Stimulated activated CD8-positive, alpha-beta memory T cell treated with anti-CD3 and anti-CD28 coated beads, Interleukin-7, amount 100 ng/mL, for 24 hours (primary cell): ENCODE data around the gene NEK5.

ENCODE experiments used
- DNase-seq: peaks from one replicate; pipeline ENCODE4 v3.0.0-alpha.2; 2020; ENCODE audit warnings: low read depth

The NEK5 gene

GRCh38 chr13:52011632-52012511 lies 117.0 kb downstream of the NEK5 start, which contains the start of gene ALG11:
ALG11 (plus strand) TSS chr13:52012398; CDS start chr13:52012419, 21 bp downstream.
- DNase-seq, result peak; percentile 100

GRCh38 chr13:52010890-52011631 lies 117.8 kb downstream of the NEK5 start, which contains the start of gene ATP7B:
ATP7B (minus strand) TSS chr13:52011450; CDS start chr13:52011337, 113 bp downstream.
- DNase-seq, result no peak

- no peak for DNase-seq
Observed at GRCh38 chr13:52009946-52010345, 118.9 kb downstream of the NEK5 start.

- DNase-seq, result no peak
Observed at GRCh38 chr13:52006523-52007245, 122.2 kb downstream of the NEK5 start.

GRCh38 chr13:52005841-52006522 lies 122.9 kb downstream of the NEK5 start:
- no peak for DNase-seq

- no peak for DNase-seq
Observed at GRCh38 chr13:52004511-52005170, 124.2 kb downstream of the NEK5 start.

GRCh38 chr13:52003541-52003940 lies 125.3 kb downstream of the NEK5 start:
- no peak for DNase-seq

GRCh38 chr13:52002361-52002760 lies 126.5 kb downstream of the NEK5 start:
- no peak for DNase-seq

GRCh38 chr13:52001120-52001731 lies 127.6 kb downstream of the NEK5 start:
- DNase-seq, result no peak

- no peak for DNase-seq
Observed at GRCh38 chr13:51999921-52000320, 129.0 kb downstream of the NEK5 start.

GRCh38 chr13:51999510-51999911 lies 129.4 kb downstream of the NEK5 start:
- DNase-seq, result no peak

- no peak for DNase-seq
Observed at GRCh38 chr13:51998723-51999509, 130.0 kb downstream of the NEK5 start.

GRCh38 chr13:51997641-51998330 lies 131.1 kb downstream of the NEK5 start:
- no peak for DNase-seq

- DNase-seq, result no peak
Observed at GRCh38 chr13:51997186-51997585, 131.7 kb downstream of the NEK5 start.

- no peak for DNase-seq
Observed at GRCh38 chr13:51996641-51997040, 132.2 kb downstream of the NEK5 start.

- no peak for DNase-seq
Observed at GRCh38 chr13:51995677-51996551, 133.0 kb downstream of the NEK5 start.

- DNase-seq, result no peak
Observed at GRCh38 chr13:51993713-51994112, 135.2 kb downstream of the NEK5 start.

GRCh38 chr13:51988988-51989618 lies 139.8 kb downstream of the NEK5 start:
- DNase-seq, result no peak
